RWPE2 (cell line): ENCODE measurements around the gene BPIFA1.

Source experiments
- ATAC-seq: fragments of 200-7000 bp; cut with Tn5 transposase; 3 replicates; pipeline ENCODE4 v1.9.1; 2021; ENCODE audit warnings: low read depth
- DNase-seq: peaks from one replicate; pipeline ENCODE4 v3.0.0-alpha.2; 2020; ENCODE audit warnings: low spot score
- H3K27ac ChIP-seq: fragments of 450-650 bp; 2 replicates; pipeline ENCODE4 v1.5.1; 2017; ENCODE audit warnings: mild to moderate bottlenecking; ENCODE audit not compliant: poor library complexity, severe bottlenecking
- H3K27me3 ChIP-seq: fragments of 250-450 bp; sonication (Bioruptor Pico); 2 replicates; pipeline ENCODE4 v1.5.1; 2021; ENCODE audit warnings: mild to moderate bottlenecking, moderate library complexity; ENCODE audit not compliant: insufficient read depth, poor library complexity, severe bottlenecking
- H3K36me3 ChIP-seq: fragments of 250-450 bp; sonication (Bioruptor Pico); 2 replicates; pipeline ENCODE4 v1.5.1; 2020; ENCODE audit warnings: low read depth, mild to moderate bottlenecking, moderate library complexity
- H3K4me1 ChIP-seq: fragments of 250-450 bp; sonication (Bioruptor Pico); 2 replicates; pipeline ENCODE4 v1.5.1; 2021; ENCODE audit warnings: mild to moderate bottlenecking, moderate library complexity; ENCODE audit not compliant: insufficient read depth, poor library complexity, severe bottlenecking
- H3K4me3 ChIP-seq: fragments of 250-450 bp; sonication (Bioruptor Pico); 2 replicates; pipeline ENCODE4 v1.5.1; 2021; ENCODE audit warnings: mild to moderate bottlenecking, moderate library complexity; ENCODE audit not compliant: severe bottlenecking
- H3K9me3 ChIP-seq: fragments of 250-450 bp; sonication (Bioruptor Pico); 2 replicates; pipeline ENCODE4 v1.5.1; 2021; ENCODE audit warnings: mild to moderate bottlenecking, moderate library complexity; ENCODE audit not compliant: severe bottlenecking
- TF ChIP-seq, protein P1 (sequence below): fragments of 450-650 bp; IDR thresholded peaks from one replicate; pipeline ENCODE4 v1.5.1; 2017; ENCODE audit warnings: mild to moderate bottlenecking, moderate library complexity; ENCODE audit not compliant: poor library complexity, severe bottlenecking

The BPIFA1 gene

DNA sequence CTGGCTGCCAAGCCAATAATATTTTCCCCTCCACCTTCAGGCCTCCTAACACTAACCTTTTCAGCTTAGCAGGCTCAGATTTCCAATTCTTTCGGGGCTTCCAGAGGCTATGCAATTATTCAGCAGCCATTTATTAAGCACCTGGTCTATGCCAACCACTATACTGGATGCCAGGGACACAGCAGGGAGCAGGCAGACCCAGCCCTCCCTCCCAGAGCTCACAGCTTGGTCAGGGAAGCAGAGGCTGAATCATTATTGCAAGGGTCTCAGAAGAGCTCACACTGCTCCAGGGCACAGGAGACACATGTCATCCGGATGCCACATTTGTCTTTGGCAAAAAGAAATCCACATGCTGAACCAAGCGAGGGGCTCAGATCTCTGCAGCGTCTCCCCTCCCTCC is 48.5 kb downstream of the BPIFA1 start:
- TF ChIP-seq, protein P1, sequence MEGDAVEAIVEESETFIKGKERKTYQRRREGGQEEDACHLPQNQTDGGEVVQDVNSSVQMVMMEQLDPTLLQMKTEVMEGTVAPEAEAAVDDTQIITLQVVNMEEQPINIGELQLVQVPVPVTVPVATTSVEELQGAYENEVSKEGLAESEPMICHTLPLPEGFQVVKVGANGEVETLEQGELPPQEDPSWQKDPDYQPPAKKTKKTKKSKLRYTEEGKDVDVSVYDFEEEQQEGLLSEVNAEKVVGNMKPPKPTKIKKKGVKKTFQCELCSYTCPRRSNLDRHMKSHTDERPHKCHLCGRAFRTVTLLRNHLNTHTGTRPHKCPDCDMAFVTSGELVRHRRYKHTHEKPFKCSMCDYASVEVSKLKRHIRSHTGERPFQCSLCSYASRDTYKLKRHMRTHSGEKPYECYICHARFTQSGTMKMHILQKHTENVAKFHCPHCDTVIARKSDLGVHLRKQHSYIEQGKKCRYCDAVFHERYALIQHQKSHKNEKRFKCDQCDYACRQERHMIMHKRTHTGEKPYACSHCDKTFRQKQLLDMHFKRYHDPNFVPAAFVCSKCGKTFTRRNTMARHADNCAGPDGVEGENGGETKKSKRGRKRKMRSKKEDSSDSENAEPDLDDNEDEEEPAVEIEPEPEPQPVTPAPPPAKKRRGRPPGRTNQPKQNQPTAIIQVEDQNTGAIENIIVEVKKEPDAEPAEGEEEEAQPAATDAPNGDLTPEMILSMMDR = no peak
- DNase-seq = no peak
- H3K27ac ChIP-seq = no peak overlapping the region
- no peaks in the 10 kb centered on the region for H3K4me1 ChIP-seq
- no peak overlapping the region for H3K4me3 ChIP-seq
- ATAC-seq = no peak
- H3K36me3 ChIP-seq = no peaks in the 10 kb centered on the region
- H3K27me3 ChIP-seq = peaks cover 25% of the 10 kb centered on the region
- H3K9me3 ChIP-seq = no peaks in the 10 kb centered on the region

DNA sequence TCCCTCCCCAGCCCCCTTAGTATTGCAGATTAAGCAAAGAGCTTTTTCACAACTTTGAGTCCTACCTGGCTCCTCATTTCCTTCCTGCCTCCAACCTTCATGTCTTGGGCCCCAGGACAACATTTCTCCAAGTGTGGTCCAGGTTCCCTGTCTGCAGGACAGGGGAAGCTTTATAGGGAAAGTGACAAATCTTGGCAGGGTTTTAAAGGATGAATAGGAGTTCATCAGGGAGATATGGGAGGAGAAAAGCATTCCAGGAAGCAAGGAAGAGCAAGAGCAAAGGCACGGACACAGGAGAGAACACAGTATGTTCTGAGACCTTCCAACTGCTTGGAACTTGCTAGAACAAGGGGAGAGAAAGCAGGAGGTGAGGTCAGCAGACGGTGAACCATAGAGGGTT is 49.1 kb downstream of the BPIFA1 start:
- Histone ChIP-seq H3K4me1 (no peaks in the 10 kb centered on the region), H3K27me3 (peaks cover 25% of the 10 kb centered on the region), H3K36me3 (no peaks in the 10 kb centered on the region), H3K9me3 (no peaks in the 10 kb centered on the region), H3K27ac (no peak overlapping the region), H3K4me3 (no peak overlapping the region)
- TF ChIP-seq, protein P1 = no peak
- DNase-seq (no peak), ATAC-seq (no peak)

DNA sequence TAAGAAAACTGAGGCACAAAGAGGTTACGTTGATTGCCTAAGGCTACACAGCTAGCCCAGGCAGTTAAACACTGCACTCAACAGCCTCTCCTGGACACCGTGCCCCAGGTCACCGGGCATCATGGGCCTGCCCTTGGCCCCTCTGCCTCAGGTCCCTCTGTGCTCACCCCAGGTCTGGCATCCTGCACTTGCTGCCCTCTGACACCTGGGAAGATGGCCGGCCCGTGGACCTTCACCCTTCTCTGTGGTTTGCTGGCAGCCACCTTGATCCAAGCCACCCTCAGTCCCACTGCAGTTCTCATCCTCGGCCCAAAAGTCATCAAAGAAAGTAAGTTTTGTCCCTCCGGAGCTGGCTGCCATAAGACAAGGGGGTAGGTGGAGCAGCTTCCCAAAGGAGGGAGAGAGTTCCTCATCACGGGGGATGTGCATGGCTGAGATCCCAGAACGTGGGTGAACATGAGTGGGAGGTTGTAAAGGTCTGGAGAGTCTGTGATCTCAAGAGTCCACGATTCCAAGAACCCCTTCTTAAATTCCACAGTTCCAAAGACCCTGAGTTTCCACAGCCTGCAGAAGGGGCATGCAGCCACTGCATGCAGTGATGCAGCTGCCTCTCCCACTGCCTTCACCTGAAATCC is 50.2 kb downstream of the BPIFA1 start:
- DNase-seq (no peak), ATAC-seq (no peak)
- H3K4me1 ChIP-seq = no peaks in the 10 kb centered on the region
- TF ChIP-seq, protein P1 = no peak
- peaks cover 25% of the 10 kb centered on the region for H3K27me3 ChIP-seq
- no peaks in the 10 kb centered on the region for H3K36me3 ChIP-seq
- no peaks in the 10 kb centered on the region for H3K9me3 ChIP-seq
- H3K4me3 ChIP-seq = no peak overlapping the region
- no peak overlapping the region for H3K27ac ChIP-seq

DNA sequence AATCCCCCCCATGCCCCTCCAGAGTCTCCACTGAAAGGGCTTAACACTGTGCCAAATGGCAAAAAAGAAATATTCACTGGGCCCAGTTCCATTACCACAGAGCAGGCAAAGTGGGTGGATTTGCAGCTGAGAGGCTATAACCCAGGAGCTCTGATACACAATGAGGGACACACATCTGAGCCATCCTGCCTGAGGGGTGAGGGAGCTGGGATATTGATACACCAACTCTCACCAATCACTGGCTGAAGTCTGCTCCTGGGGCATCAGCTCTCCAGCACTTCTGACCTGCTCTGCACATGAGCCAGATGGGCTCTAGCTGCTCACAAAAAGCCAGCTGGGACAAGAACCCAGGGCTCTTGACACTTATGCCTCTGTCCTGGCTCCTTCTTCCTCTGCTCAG is 52.1 kb downstream of the BPIFA1 start:
- peaks cover 31% of the 10 kb centered on the region for H3K27me3 ChIP-seq
- no peaks in the 10 kb centered on the region for H3K36me3 ChIP-seq
- TF ChIP-seq, protein P1 = no peak
- H3K4me3 ChIP-seq = no peak overlapping the region
- DNase-seq (no peak), ATAC-seq (peak; percentile 2; the same call in 1 of the 3 replicates)
- H3K9me3 ChIP-seq = no peaks in the 10 kb centered on the region
- H3K27ac ChIP-seq = no peak overlapping the region
- no peaks in the 10 kb centered on the region for H3K4me1 ChIP-seq

DNA sequence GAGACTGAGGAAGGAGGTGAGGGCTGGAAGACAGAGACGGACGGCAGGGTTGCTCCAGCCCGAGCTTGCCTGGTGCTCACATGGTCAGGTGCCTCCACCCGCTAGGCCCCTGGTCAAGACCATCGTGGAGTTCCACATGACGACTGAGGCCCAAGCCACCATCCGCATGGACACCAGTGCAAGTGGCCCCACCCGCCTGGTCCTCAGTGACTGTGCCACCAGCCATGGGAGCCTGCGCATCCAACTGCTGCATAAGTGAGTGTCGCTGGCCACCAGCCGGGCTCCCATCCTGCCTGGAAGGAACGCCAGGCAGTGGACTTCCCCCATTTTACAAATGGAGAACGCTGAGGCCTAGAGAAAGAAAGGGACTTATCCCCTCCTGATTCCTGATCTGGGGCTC is 55.1 kb downstream of the BPIFA1 start:
- ATAC-seq = no peak
- H3K27me3 ChIP-seq = peaks cover 47% of the 10 kb centered on the region
- no peak overlapping the region for H3K27ac ChIP-seq
- no peaks in the 10 kb centered on the region for H3K4me1 ChIP-seq
- no peak overlapping the region for H3K4me3 ChIP-seq
- TF ChIP-seq, protein P1 = no peak
- peak; percentile 88 for DNase-seq
- no peaks in the 10 kb centered on the region for H3K9me3 ChIP-seq
- H3K36me3 ChIP-seq = no peaks in the 10 kb centered on the region
